ENCODE results near the gene NEMP2.

NEMP2 gene

GRCh38 chr2:190535586-190535985, 1.1 kb upstream of the NEMP2 start:
- H3F3A ChIP-seq (ENCODE audit: insufficient read depth, low read length) = no peaks in the 10 kb centered on the region
- H3K27ac ChIP-seq (ENCODE audit: low read depth, low read length, poor library complexity, severe bottlenecking) = peak overlapping the region; percentile 3
- peaks cover 6% of the 10 kb centered on the region; the same call in 1 of the 2 replicates for H3K36me3 ChIP-seq (ENCODE audit: insufficient read depth, low read length)
- H3K27me3 ChIP-seq (ENCODE audit: insufficient read depth, low read length) = no peaks in the 10 kb centered on the region
- peak overlapping the region; percentile 79 for H3K9ac ChIP-seq (ENCODE audit: low read length)
- no peaks in the 10 kb centered on the region for H4K20me1 ChIP-seq (ENCODE audit: insufficient read depth, low read length)
- peaks cover 33% of the 10 kb centered on the region for H3K4me1 ChIP-seq (ENCODE audit: insufficient read depth, low read length, severe bottlenecking)
- no peaks in the 10 kb centered on the region for H3K9me2 ChIP-seq (ENCODE audit: low read depth, low read length)
- TF ChIP-seq CTCF (IDR thresholded peaks at IDR 0.05; ENCODE audit: low read length) (no peak), EZH2 (IDR thresholded peaks at IDR 0.05; ENCODE audit: borderline replicate concordance, low read length) (no peak)
- peaks cover 13% of the 10 kb centered on the region for H3K9me3 ChIP-seq (ENCODE audit: low read length)
- no peaks in the 10 kb centered on the region for H3K79me2 ChIP-seq (ENCODE audit: insufficient read depth, low read length)
- H3K4me3 ChIP-seq (ENCODE audit: low read depth, low read length, poor library complexity, severe bottlenecking) = peak overlapping the region; percentile 72
- H3K4me2 ChIP-seq (ENCODE audit: low read length) = peak overlapping the region; percentile 82
- H2AFZ ChIP-seq (ENCODE audit: low read length) = peak overlapping the region; percentile 76; the same call in 1 of the 2 replicates

GRCh38 chr2:190535121-190535439, 558 bp upstream of the NEMP2 start:
- peak overlapping the region; percentile 76 for H2AFZ ChIP-seq (ENCODE audit: low read length)
- H3K9ac ChIP-seq (ENCODE audit: low read length) = peak overlapping the region; percentile 79
- H3K27ac ChIP-seq (ENCODE audit: low read depth, low read length, poor library complexity, severe bottlenecking) = peak overlapping the region; percentile 65
- H3K4me2 ChIP-seq (ENCODE audit: low read length) = peak overlapping the region; percentile 82
- H4K20me1 ChIP-seq (ENCODE audit: insufficient read depth, low read length) = no peaks in the 10 kb centered on the region
- H3F3A ChIP-seq (ENCODE audit: insufficient read depth, low read length) = no peaks in the 10 kb centered on the region
- H3K79me2 ChIP-seq (ENCODE audit: insufficient read depth, low read length) = no peaks in the 10 kb centered on the region
- H3K4me3 ChIP-seq (ENCODE audit: low read depth, low read length, poor library complexity, severe bottlenecking) = peak overlapping the region; percentile 72
- no peaks in the 10 kb centered on the region for H3K9me2 ChIP-seq (ENCODE audit: low read depth, low read length)
- H3K4me1 ChIP-seq (ENCODE audit: insufficient read depth, low read length, severe bottlenecking) = peaks cover 33% of the 10 kb centered on the region
- H3K27me3 ChIP-seq (ENCODE audit: insufficient read depth, low read length) = no peaks in the 10 kb centered on the region
- TF ChIP-seq CTCF (IDR thresholded peaks at IDR 0.05; ENCODE audit: low read length) (no peak), EZH2 (IDR thresholded peaks at IDR 0.05; ENCODE audit: borderline replicate concordance, low read length) (no peak)
- H3K36me3 ChIP-seq (ENCODE audit: insufficient read depth, low read length) = peaks cover 6% of the 10 kb centered on the region; the same call in 1 of the 2 replicates
- peaks cover 13% of the 10 kb centered on the region for H3K9me3 ChIP-seq (ENCODE audit: low read length)

- Histone ChIP-seq H3F3A (ENCODE audit: insufficient read depth, low read length) (no peaks in the 10 kb centered on the region), H3K9ac (ENCODE audit: low read length) (peak overlapping the region; percentile 79), H3K36me3 (ENCODE audit: insufficient read depth, low read length) (peaks cover 6% of the 10 kb centered on the region; the same call in 1 of the 2 replicates), H3K4me2 (ENCODE audit: low read length) (peak overlapping the region; percentile 82), H3K4me3 (ENCODE audit: low read depth, low read length, poor library complexity, severe bottlenecking) (peak overlapping the region; percentile 72), H3K27me3 (ENCODE audit: insufficient read depth, low read length) (no peaks in the 10 kb centered on the region), H3K27ac (ENCODE audit: low read depth, low read length, poor library complexity, severe bottlenecking) (peak overlapping the region; percentile 65), H2AFZ (ENCODE audit: low read length) (peak overlapping the region; percentile 53; the same call in 1 of the 2 replicates), H3K79me2 (ENCODE audit: insufficient read depth, low read length) (no peaks in the 10 kb centered on the region), H3K9me3 (ENCODE audit: low read length) (peaks cover 4% of the 10 kb centered on the region), H4K20me1 (ENCODE audit: insufficient read depth, low read length) (no peaks in the 10 kb centered on the region), H3K9me2 (ENCODE audit: low read depth, low read length) (no peaks in the 10 kb centered on the region), H3K4me1 (ENCODE audit: insufficient read depth, low read length, severe bottlenecking) (peaks cover 33% of the 10 kb centered on the region)
- TF ChIP-seq EZH2 (IDR thresholded peaks at IDR 0.05; ENCODE audit: borderline replicate concordance, low read length) (no peak), CTCF (IDR thresholded peaks at IDR 0.05; ENCODE audit: low read length) (no peak)
Measured at GRCh38 chr2:190533968-190534309, 583 bp downstream of the NEMP2 start.

Data from OCI-LY1 (cell line).